Measurements from ENCODE around the gene MEF2C. TPM values are rescaled to one million over a fixed set of nuclear protein-coding genes. Genes with fewer than 3 reads are reported as not detected.

The MEF2C gene
- total RNA-seq, 1 experiment from 2014 or later, result 1.7 TPM

- no peak overlapping the region for H3K27ac Mint-ChIP-seq
- TF ChIP-seq FOXK1 (CRISPR knock-in tag; IDR thresholded peaks at IDR 0.05) (no peak), ATF3 (CRISPR knock-in tag; conservative IDR thresholded peaks at IDR 0.05) (no peak), RELA (CRISPR knock-in tag; IDR thresholded peaks at IDR 0.05; ENCODE audit: borderline replicate concordance) (no peak), OVOL2 (CRISPR knock-in tag; IDR thresholded peaks at IDR 0.05; ENCODE audit: borderline replicate concordance) (no peak), GTF2I (CRISPR knock-in tag; conservative IDR thresholded peaks at IDR 0.05) (no peak), ESRRA (CRISPR knock-in tag; IDR thresholded peaks at IDR 0.05; ENCODE audit: borderline replicate concordance) (no peak)
- CTCF ChIA-PET, result no interaction called here
- DNase-seq (ENCODE audit: low spot score) (no peak), ATAC-seq (peak; percentile 44)
- H3K4me3 Mint-ChIP-seq, result no peak overlapping the region
- no peaks in the 10 kb centered on the region for H3K36me3 Mint-ChIP-seq
- no peaks in the 10 kb centered on the region for H3K27me3 Mint-ChIP-seq (ENCODE audit: low read depth)
- peaks cover 2% of the 10 kb centered on the region; the same call in 1 of the 2 replicates for H3K4me1 Mint-ChIP-seq
- H3K9me3 Mint-ChIP-seq, result no peaks in the 10 kb centered on the region
- POLR2A ChIA-PET, result no interaction called here
These were observed 137.8 kb downstream of the MEF2C start for GRCh38 chr5:88745093-88745696.

- H3K36me3 Mint-ChIP-seq, result no peaks in the 10 kb centered on the region
- no peak for ATAC-seq
- CTCF ChIA-PET, result no interaction called here
These were observed 139.7 kb downstream of the MEF2C start for GRCh38 chr5:88743231-88743834.

DNA sequence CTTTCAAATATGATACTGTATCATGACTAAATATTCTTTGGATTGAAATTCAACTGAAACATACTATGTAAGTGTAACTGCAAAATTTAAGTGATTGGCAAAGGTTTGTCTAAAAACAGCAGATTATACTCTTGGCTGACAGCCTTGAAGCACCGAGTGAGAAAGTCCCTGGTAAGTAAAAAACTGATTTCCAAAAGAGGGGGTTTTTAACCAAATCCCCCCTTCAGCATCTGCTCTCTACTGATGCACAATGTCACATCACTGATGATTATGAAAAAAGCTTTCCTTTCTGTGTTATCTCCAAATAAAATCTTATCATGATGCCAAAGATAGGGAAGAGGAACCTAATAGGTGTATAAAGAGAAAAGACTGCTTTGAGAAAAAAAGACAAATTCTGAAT, 141.0 kb downstream of the MEF2C start:
- no peak overlapping the region for H3K27ac Mint-ChIP-seq
- no peaks in the 10 kb centered on the region for H3K9me3 Mint-ChIP-seq
- no peaks in the 10 kb centered on the region for H3K27me3 Mint-ChIP-seq (ENCODE audit: low read depth)
- TF ChIP-seq TCF7 (CRISPR knock-in tag; IDR thresholded peaks at IDR 0.05; ENCODE audit: low read depth) (no peak), OVOL2 (CRISPR knock-in tag; IDR thresholded peaks at IDR 0.05; ENCODE audit: borderline replicate concordance) (no peak)
- ATAC-seq, result no peak
- H3K4me1 Mint-ChIP-seq, result no peaks in the 10 kb centered on the region
- DNase-seq (ENCODE audit: low spot score), result no peak
- H3K4me3 Mint-ChIP-seq, result no peak overlapping the region
- ChIA-PET CTCF (no interaction called here), POLR2A (no interaction called here)
- no peaks in the 10 kb centered on the region for H3K36me3 Mint-ChIP-seq

More at GRCh38 chr5:88743231-88743834, 139.7 kb downstream of the MEF2C start:
- POLR2A ChIA-PET, result no interaction called here
- Mint-ChIP-seq H3K4me1 (no peaks in the 10 kb centered on the region), H3K9me3 (no peaks in the 10 kb centered on the region), H3K4me3 (no peak overlapping the region), H3K27ac (no peak overlapping the region), H3K27me3 (ENCODE audit: low read depth) (no peaks in the 10 kb centered on the region)
- DNase-seq (ENCODE audit: low spot score), result no peak
- TF ChIP-seq ZNF317 (CRISPR knock-in tag; IDR thresholded peaks at IDR 0.05; ENCODE audit: borderline replicate concordance, low read depth) (no peak), ZNF396 (CRISPR knock-in tag; IDR thresholded peaks at IDR 0.05; ENCODE audit: borderline replicate concordance) (no peak), ELF4 (CRISPR knock-in tag; IDR thresholded peaks at IDR 0.05; ENCODE audit: low read depth) (no peak), PRRX2 (CRISPR knock-in tag; IDR thresholded peaks at IDR 0.05) (no peak), TEAD1 (CRISPR knock-in tag; IDR thresholded peaks at IDR 0.05) (no peak)
- TF ChIP-seq, protein P1, sequence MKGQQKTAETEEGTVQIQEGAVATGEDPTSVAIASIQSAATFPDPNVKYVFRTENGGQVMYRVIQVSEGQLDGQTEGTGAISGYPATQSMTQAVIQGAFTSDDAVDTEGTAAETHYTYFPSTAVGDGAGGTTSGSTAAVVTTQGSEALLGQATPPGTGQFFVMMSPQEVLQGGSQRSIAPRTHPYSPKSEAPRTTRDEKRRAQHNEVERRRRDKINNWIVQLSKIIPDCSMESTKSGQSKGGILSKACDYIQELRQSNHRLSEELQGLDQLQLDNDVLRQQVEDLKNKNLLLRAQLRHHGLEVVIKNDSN (CRISPR knock-in tag; IDR thresholded peaks at IDR 0.05), result no peak

DNA sequence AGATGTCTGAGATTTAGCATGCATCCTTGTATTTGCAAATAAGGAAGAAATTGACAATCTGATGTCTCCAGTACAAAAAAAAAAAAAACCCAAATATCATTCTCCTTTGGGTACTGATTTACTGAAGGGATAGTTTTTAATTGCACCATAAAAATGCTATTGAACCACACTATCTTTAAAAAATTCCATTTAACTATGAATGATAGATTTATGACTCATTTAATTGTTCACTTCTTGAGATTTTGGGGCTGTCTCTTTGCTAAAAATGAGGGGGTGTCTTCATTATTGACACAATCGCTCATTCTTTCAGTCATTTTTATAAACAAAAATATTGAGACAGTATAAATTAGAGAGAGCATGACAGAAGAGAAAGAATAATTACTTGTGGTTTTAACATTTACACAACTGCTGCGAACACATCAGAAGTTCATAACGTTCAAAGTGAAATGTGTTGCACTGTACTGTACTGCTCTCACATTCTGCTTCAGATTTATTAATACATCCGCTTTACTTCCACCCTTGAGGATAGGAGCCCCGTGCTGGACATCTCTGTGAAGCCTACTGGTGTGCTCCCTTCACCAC, 142.3 kb downstream of the MEF2C start:
- ChIA-PET CTCF (interaction anchor here (0.8 to 2.5 kb wide), 3 partner anchors 12 to 16 kb away, joined by 3 to 14 read pairs (median 5); no protein-coding TSS in a partner anchor), POLR2A (interaction anchor here (0.7 kb wide), 1 partner anchor 25 kb away, joined by 3 read pairs; no protein-coding TSS in a partner anchor)
- no peak for DNase-seq (ENCODE audit: low spot score)
- H3K27me3 Mint-ChIP-seq (ENCODE audit: low read depth), result no peaks in the 10 kb centered on the region
- no peak overlapping the region for H3K27ac Mint-ChIP-seq
- H3K9me3 Mint-ChIP-seq, result no peaks in the 10 kb centered on the region
- TF ChIP-seq, protein P2, sequence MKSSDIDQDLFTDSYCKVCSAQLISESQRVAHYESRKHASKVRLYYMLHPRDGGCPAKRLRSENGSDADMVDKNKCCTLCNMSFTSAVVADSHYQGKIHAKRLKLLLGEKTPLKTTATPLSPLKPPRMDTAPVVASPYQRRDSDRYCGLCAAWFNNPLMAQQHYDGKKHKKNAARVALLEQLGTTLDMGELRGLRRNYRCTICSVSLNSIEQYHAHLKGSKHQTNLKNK (CRISPR knock-in tag; IDR thresholded peaks at IDR 0.05), result no peak
- TF ChIP-seq ATF3 (CRISPR knock-in tag; conservative IDR thresholded peaks at IDR 0.05) (no peak), GRHL2 (CRISPR knock-in tag; IDR thresholded peaks at IDR 0.05; ENCODE audit: insufficient replicate concordance, severe bottlenecking) (no peak), NFATC4 (CRISPR knock-in tag; IDR thresholded peaks at IDR 0.05) (no peak), HMGA2 (CRISPR knock-in tag; IDR thresholded peaks at IDR 0.05) (no peak), ATF1 (CRISPR knock-in tag; IDR thresholded peaks at IDR 0.05) (no peak), CREB1 (CRISPR knock-in tag; IDR thresholded peaks at IDR 0.05) (no peak)
- TF ChIP-seq, protein P3, sequence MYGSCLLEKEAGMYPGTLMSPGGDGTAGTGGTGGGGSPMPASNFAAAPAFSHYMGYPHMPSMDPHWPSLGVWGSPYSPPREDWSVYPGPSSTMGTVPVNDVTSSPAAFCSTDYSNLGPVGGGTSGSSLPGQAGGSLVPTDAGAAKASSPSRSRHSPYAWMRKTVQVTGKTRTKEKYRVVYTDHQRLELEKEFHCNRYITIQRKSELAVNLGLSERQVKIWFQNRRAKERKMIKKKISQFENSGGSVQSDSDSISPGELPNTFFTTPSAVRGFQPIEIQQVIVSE (CRISPR knock-in tag; IDR thresholded peaks at IDR 0.05; ENCODE audit: borderline replicate concordance), result no peak
- TF ChIP-seq, protein P4, sequence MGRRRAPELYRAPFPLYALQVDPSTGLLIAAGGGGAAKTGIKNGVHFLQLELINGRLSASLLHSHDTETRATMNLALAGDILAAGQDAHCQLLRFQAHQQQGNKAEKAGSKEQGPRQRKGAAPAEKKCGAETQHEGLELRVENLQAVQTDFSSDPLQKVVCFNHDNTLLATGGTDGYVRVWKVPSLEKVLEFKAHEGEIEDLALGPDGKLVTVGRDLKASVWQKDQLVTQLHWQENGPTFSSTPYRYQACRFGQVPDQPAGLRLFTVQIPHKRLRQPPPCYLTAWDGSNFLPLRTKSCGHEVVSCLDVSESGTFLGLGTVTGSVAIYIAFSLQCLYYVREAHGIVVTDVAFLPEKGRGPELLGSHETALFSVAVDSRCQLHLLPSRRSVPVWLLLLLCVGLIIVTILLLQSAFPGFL (CRISPR knock-in tag; IDR thresholded peaks at IDR 0.05; ENCODE audit: borderline replicate concordance), result no peak
- TF ChIP-seq, protein P1 (CRISPR knock-in tag; IDR thresholded peaks at IDR 0.05), result no peak
- H3K36me3 Mint-ChIP-seq, result no peaks in the 10 kb centered on the region
- no peak for ATAC-seq
- H3K4me1 Mint-ChIP-seq, result no peaks in the 10 kb centered on the region
- H3K4me3 Mint-ChIP-seq, result no peak overlapping the region
